WI38 (cell line): ENCODE results near the gene TRAPPC2.
"Not testable (repeated sequence)": the region's sequence is repeated elsewhere in the genome, so short reads cannot be mapped to it uniquely, and the experiment has no call there.

ENCODE experiments used
- H3K4me3 ChIP-seq: 2 replicates; pipeline ENCODE4 v1.5.1; 2011; ENCODE audit warnings: low read depth, mild to moderate bottlenecking, control low read depth, low read length
- CTCF ChIP-seq: IDR thresholded peaks from 2 replicates; pipeline ENCODE4 v1.5.1; 2012; ENCODE audit warnings: low read depth, mild to moderate bottlenecking, control low read depth, low read length

The TRAPPC2 gene

GRCh38 chrX:13684361-13684760 lies 50.1 kb downstream of the TRAPPC2 start:
- no peak for TF ChIP-seq CTCF
- no peak overlapping the region for H3K4me3 ChIP-seq

GRCh38 chrX:13681595-13681994 lies 52.8 kb downstream of the TRAPPC2 start:
- TF ChIP-seq CTCF: no peak
- H3K4me3 ChIP-seq: no peak overlapping the region

GRCh38 chrX:13679700-13680099 lies 54.7 kb downstream of the TRAPPC2 start:
- not testable (repeated sequence) for H3K4me3 ChIP-seq

- no peak for TF ChIP-seq CTCF
- H3K4me3 ChIP-seq: no peak overlapping the region
Observed at GRCh38 chrX:13676885-13677284, 57.5 kb downstream of the TRAPPC2 start.

- TF ChIP-seq CTCF: no peak
- H3K4me3 ChIP-seq: no peak overlapping the region
Observed at GRCh38 chrX:13673016-13673415, 61.4 kb downstream of the TRAPPC2 start.

- TF ChIP-seq CTCF: no peak
- no peak overlapping the region for H3K4me3 ChIP-seq
Observed at GRCh38 chrX:13670197-13670596, 64.2 kb downstream of the TRAPPC2 start.

GRCh38 chrX:13669755-13670154 lies 64.7 kb downstream of the TRAPPC2 start:
- not testable (repeated sequence) for H3K4me3 ChIP-seq

- H3K4me3 ChIP-seq: no peak overlapping the region
- TF ChIP-seq CTCF: no peak
Observed at GRCh38 chrX:13669246-13669737, 65.1 kb downstream of the TRAPPC2 start.

- no peak for TF ChIP-seq CTCF
- no peak overlapping the region for H3K4me3 ChIP-seq
Observed at GRCh38 chrX:13667919-13668318, 66.5 kb downstream of the TRAPPC2 start.
